Hematopoietic multipotent progenitor cell treated with erythropoietin and hydrocortisone succinate and interleukin-3 and kit ligand, for 8 days (in vitro differentiated cells): ENCODE data around the gene AMIGO2.
A peak's percentile ranks its signal among the peaks of the same experiment; 100 is the strongest.
"Not testable (repeated sequence)": the region's sequence is repeated elsewhere in the genome, so short reads cannot be mapped to it uniquely, and the experiment has no call there.

Experiments used
- DNase-seq: peaks from one replicate; pipeline ENCODE4 v3.0.0-alpha.2; 2015

AMIGO2 gene

GRCh38 chr12:47071241-47071852 is 8.4 kb downstream of the AMIGO2 start:
- peak; percentile 58 for DNase-seq

- DNase-seq: no peak
Measured at GRCh38 chr12:47070310-47070709, 9.4 kb downstream of the AMIGO2 start.

GRCh38 chr12:47068539-47068938 is 11.2 kb downstream of the AMIGO2 start:
- no peak for DNase-seq

GRCh38 chr12:47067771-47068431 is 11.9 kb downstream of the AMIGO2 start:
- DNase-seq: no peak

- no peak for DNase-seq
Measured at GRCh38 chr12:47067176-47067575, 12.6 kb downstream of the AMIGO2 start.

GRCh38 chr12:47066278-47067025 is 13.3 kb downstream of the AMIGO2 start:
- DNase-seq: no peak

GRCh38 chr12:47065546-47065945 is 14.2 kb downstream of the AMIGO2 start:
- no peak for DNase-seq

GRCh38 chr12:47058640-47059039 is 21.1 kb downstream of the AMIGO2 start:
- not testable (repeated sequence) for DNase-seq

- not testable (repeated sequence) for DNase-seq
Measured at GRCh38 chr12:47056944-47057343, 22.8 kb downstream of the AMIGO2 start.

GRCh38 chr12:47055856-47056255 is 23.9 kb downstream of the AMIGO2 start:
- peak; percentile 69 for DNase-seq

GRCh38 chr12:47054659-47055058 is 25.1 kb downstream of the AMIGO2 start:
- no peak for DNase-seq

GRCh38 chr12:47053961-47054360 is 25.8 kb downstream of the AMIGO2 start:
- DNase-seq: no peak

GRCh38 chr12:47052274-47052673 is 27.5 kb downstream of the AMIGO2 start:
- peak; percentile 29 for DNase-seq

- DNase-seq: not testable (repeated sequence)
Measured at GRCh38 chr12:47051291-47051690, 28.5 kb downstream of the AMIGO2 start.

GRCh38 chr12:47048541-47048940 is 31.2 kb downstream of the AMIGO2 start:
- DNase-seq: no peak

- DNase-seq: no peak
Measured at GRCh38 chr12:47041327-47041726, 38.4 kb downstream of the AMIGO2 start.

GRCh38 chr12:47039756-47040155 is 40.0 kb downstream of the AMIGO2 start:
- no peak for DNase-seq

GRCh38 chr12:47039079-47039478 is 40.7 kb downstream of the AMIGO2 start:
- DNase-seq: no peak

GRCh38 chr12:47038270-47038748 is 41.5 kb downstream of the AMIGO2 start:
- DNase-seq: peak; percentile 8

- DNase-seq: no peak
Measured at GRCh38 chr12:47035484-47035883, 44.3 kb downstream of the AMIGO2 start.

GRCh38 chr12:47034661-47035060 is 45.1 kb downstream of the AMIGO2 start:
- no peak for DNase-seq

- DNase-seq: no peak
Measured at GRCh38 chr12:47033789-47034555, 45.8 kb downstream of the AMIGO2 start.

- no peak for DNase-seq
Measured at GRCh38 chr12:47033081-47033480, 46.7 kb downstream of the AMIGO2 start.
